Esophagus muscularis mucosa (tissue), 3 donors: ENCODE measurements around the gene RNF149.

Experiments used
- CTCF ChIP-seq, 3 experiments: fragments of 200-600 bp in 2 of 3; fragments of 450-650 bp in 1 of 3; sonication (generic) in 2 of 3; IDR thresholded peaks; one replicate each; pipeline ENCODE4 v1.5.1; 2017 to 2019; ENCODE audit warnings: antibody characterized with exemption in 3 of 3, mild to moderate bottlenecking in 2 of 3, moderate library complexity in 1 of 3
- POLR2A ChIP-seq: fragments of 450-650 bp; IDR thresholded peaks from one replicate; pipeline ENCODE4 v1.6.1; 2017; ENCODE audit warnings: antibody characterized with exemption, moderate library complexity, mild to moderate bottlenecking, low read depth

- no peak for TF ChIP-seq POLR2A
- no peak for TF ChIP-seq CTCF (IDR thresholded peaks at IDR 0.05)
Measured at GRCh38 chr2:101305035-101305434, 3.5 kb downstream of the RNF149 start.
